Muscle of back (tissue), 13 donors: ENCODE data around the gene PTGER1. TPM values are rescaled to one million over a fixed set of nuclear protein-coding genes. Genes with fewer than 3 reads are reported as not detected.
"Not testable (repeated sequence)": the region's sequence is repeated elsewhere in the genome, so short reads cannot be mapped to it uniquely, and the experiment has no call there.

ENCODE experiments used
- DNase-seq, 3 donors: peaks; one replicate each; pipeline versions ENCODE4 v3.0.0 to v3.0.0-alpha.2; 2013
- long read RNA-seq, 9 donors: transcript quantifications; one replicate each; lab custom pipeline, GENCODE V29; 2026
- polyA plus RNA-seq, 10 donors: library from polyadenylated mRNA; unstranded; fragments of 120-200 nt; gene quantifications; one replicate each; pipeline ENCODE4 v1.2.1, GENCODE V29; 2013; ENCODE audit not compliant: insufficient read length in 10 of 10

Gene PTGER1
- not detected for polyA plus RNA-seq
- long read RNA-seq, donor 1: 0 reads
- long read RNA-seq, donor 2: 0 reads
- long read RNA-seq, donor 3: 0 reads
- long read RNA-seq, donor 4: 0 reads
- long read RNA-seq, donor 5: 0 reads
- long read RNA-seq, donor 6: 0 reads
- long read RNA-seq, donor 7: 0 reads
- long read RNA-seq, donor 8, partial matches to known transcripts: 11 of 11 reads
- long read RNA-seq, donor 8, other reads (novel, unspliced or antisense): 0 of 11 reads
- long read RNA-seq, donor 9: 0 reads

- DNase-seq: peak in 1 of 3 donors; percentile 44
Observed at GRCh38 chr19:14475251-14476073, at the start of gene PTGER1. PTGER1 (minus strand) TSS chr19:14475354; CDS start chr19:14474320, 1,034 bp downstream.

- DNase-seq: no peak
Observed at GRCh38 chr19:14520543-14520942, 45.4 kb upstream of the PTGER1 start.

- no peak for DNase-seq
Observed at GRCh38 chr19:14519860-14520407, 44.8 kb upstream of the PTGER1 start.

- DNase-seq: peak in 1 of 3 donors; percentile 56
Observed at GRCh38 chr19:14519245-14519859, 44.2 kb upstream of the PTGER1 start.

- DNase-seq: peak; percentile 83 to 98 (median 84)
Observed at GRCh38 chr19:14517840-14518505, 42.8 kb upstream of the PTGER1 start, which contains the start of gene DNAJB1. DNAJB1 (minus strand) TSS chr19:14518397; CDS start chr19:14518349, 48 bp downstream.

- DNase-seq: no peak
Observed at GRCh38 chr19:14517446-14517839, 42.3 kb upstream of the PTGER1 start.

- no peak for DNase-seq
Observed at GRCh38 chr19:14516746-14517438, 41.7 kb upstream of the PTGER1 start.

GRCh38 chr19:14516048-14516534, 40.9 kb upstream of the PTGER1 start:
- no peak for DNase-seq

GRCh38 chr19:14515501-14516047, 40.4 kb upstream of the PTGER1 start:
- no peak for DNase-seq

GRCh38 chr19:14514215-14514863, 39.2 kb upstream of the PTGER1 start:
- DNase-seq: no peak

GRCh38 chr19:14512406-14512961, 37.3 kb upstream of the PTGER1 start:
- DNase-seq: no peak

GRCh38 chr19:14511229-14511593, 36.1 kb upstream of the PTGER1 start:
- no peak for DNase-seq

GRCh38 chr19:14510311-14511228, 35.4 kb upstream of the PTGER1 start:
- DNase-seq: peak; percentile 51 to 75 (median 69)

GRCh38 chr19:14507704-14508542, 32.8 kb upstream of the PTGER1 start:
- DNase-seq: no peak

- peak in 2 of 3 donors; percentile 52 to 82 for DNase-seq
Observed at GRCh38 chr19:14505488-14506239, 30.5 kb upstream of the PTGER1 start.

- DNase-seq: not testable (repeated sequence)
Observed at GRCh38 chr19:14504575-14504974, 29.4 kb upstream of the PTGER1 start.

GRCh38 chr19:14503285-14503684, 28.1 kb upstream of the PTGER1 start:
- no peak for DNase-seq
